HG02981 (cell line): ENCODE results near the gene LMCD1.

Experiments used
- ATAC-seq: cut with Tn5 transposase; IDR thresholded peaks from one replicate; pipeline ENCODE4 v1.9.1; 2021; ENCODE audit warnings: mild to moderate bottlenecking, moderate library complexity; ENCODE audit not compliant: unreplicated experiment

LMCD1 gene

GRCh38 chr3:8608041-8608790 lies 106.6 kb downstream of the LMCD1 start:
- ATAC-seq, result no peak

DNA sequence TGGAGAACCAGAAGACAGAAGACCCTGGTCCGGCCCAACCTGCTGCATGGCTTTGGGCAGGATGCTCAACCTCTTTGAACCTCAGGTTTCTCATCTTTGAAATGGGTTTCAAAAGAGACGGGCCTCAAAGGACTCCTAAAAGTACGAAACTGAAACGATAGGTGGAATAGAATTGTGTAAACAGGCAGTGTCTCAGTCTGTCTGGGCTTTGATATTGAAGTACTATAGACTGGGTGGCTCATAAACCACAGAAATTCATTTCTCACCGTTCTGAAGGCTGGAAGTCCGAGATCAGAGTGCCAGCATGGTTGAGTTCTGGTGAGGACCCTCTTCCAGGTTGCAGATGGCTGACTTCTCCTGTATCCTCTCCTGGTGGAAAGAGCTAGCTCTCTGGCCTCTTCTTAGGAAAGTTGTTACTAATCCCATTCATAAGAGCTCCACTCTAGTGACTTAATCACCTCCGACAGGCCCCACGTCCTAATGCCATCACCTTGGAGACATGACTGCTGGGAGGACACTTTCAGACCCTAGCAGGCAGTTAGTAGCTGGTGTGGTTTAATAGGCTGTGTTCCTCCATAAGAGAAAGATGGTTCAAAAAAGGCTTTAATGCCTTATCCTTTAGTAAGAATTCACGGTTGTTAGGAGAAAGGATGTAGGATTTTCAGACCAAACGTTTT lies 107.3 kb downstream of the LMCD1 start:
- no peak for ATAC-seq

DNA sequence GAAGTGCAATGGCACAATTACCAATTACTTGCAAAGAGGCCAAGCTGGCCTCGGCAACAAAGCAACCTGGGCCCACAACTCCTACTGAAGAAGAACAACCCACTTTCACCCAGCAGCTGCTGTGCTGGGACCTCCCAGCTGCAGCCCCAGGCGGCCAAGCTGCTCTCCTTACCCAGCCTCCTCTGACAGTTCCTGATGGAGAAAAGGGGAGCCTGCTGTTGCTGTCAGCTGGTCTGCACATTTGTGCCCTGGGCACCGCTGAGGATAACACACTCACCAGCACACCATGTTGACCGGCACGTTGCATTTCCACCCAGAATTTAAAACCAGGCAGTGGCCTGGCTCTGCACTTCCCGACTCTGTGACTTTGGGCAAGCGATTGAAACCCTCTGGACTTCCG lies 109.3 kb downstream of the LMCD1 start:
- ATAC-seq, result no peak

- no peak for ATAC-seq
These were observed 116.3 kb downstream of the LMCD1 start for GRCh38 chr3:8617921-8618320.

DNA sequence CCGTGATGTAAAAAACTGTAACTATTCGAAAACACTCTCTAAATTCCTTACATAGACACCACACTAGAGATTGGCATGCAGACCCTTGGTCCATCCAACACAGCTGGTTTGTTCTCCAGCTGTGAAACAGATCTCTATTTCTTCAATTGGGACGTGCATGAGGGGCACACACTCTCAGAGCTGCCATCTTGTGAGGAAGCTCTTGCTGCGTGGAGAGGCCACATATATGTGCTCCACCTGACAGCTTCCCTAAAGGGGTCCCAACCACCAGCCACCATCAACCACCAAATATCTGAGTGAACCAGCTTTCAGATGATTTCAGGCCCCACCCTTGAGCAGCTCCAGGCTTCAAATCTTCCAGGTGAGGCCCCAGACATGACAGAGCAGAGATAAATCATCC lies 117.3 kb downstream of the LMCD1 start:
- ATAC-seq, result no peak

DNA sequence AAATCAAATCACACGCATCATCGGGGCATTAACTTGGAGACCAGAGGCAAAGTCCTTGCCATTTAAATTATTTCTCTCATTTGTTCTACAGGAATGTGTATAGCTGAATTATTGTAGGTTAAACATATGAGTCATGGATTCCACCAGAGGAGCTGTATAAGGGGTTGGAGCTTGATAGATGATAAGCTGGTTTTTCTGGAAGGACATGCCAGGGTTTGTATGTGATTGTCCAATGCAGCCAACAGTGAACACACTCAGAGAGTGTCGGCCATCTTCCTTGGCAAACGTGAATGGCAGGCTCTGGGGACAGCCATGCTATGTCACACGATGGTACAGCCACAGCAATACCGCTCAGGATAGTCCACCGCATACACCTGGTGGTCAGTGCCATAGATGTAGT lies 117.9 kb downstream of the LMCD1 start:
- ATAC-seq, result no peak

DNA sequence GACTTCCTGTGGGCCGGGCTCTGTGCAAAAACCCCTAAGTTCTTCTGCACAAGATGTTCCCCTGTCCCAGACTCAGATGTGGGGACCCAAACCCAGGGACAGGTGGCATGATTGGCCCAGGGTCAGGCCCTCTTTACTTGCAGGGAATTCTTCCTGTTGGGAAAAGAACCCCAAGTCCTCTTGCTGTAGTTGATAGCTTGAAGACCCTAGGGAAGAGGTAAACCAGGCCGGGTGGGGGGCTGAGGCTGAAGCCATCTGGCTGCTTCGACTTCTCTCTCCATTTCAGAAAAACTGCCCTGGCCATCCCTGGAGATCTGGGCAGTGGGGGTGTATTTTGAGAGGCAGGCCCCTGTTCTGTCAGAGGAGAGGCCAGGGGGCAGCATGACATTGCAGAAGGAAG lies 119.5 kb downstream of the LMCD1 start:
- ATAC-seq, result no peak

DNA sequence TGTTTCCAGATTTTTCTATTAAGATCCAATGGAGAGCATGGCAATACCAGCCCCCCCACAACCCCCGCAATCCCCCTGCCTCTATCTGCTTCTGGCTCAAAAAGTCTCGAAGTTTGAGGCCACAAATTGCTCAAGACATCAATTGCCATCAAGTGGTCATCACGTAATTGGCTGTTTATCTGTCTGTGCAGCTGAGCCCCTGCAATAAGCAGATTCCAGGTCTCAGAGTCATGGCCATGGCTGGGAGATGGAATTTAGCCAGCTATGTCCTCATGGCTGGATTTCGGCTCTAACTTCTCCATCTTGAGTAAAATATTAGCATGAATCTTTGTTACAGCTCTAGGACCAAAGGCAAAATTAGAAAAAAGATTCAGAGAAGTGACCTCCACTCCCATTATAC lies 120.2 kb downstream of the LMCD1 start:
- ATAC-seq, result no peak

DNA sequence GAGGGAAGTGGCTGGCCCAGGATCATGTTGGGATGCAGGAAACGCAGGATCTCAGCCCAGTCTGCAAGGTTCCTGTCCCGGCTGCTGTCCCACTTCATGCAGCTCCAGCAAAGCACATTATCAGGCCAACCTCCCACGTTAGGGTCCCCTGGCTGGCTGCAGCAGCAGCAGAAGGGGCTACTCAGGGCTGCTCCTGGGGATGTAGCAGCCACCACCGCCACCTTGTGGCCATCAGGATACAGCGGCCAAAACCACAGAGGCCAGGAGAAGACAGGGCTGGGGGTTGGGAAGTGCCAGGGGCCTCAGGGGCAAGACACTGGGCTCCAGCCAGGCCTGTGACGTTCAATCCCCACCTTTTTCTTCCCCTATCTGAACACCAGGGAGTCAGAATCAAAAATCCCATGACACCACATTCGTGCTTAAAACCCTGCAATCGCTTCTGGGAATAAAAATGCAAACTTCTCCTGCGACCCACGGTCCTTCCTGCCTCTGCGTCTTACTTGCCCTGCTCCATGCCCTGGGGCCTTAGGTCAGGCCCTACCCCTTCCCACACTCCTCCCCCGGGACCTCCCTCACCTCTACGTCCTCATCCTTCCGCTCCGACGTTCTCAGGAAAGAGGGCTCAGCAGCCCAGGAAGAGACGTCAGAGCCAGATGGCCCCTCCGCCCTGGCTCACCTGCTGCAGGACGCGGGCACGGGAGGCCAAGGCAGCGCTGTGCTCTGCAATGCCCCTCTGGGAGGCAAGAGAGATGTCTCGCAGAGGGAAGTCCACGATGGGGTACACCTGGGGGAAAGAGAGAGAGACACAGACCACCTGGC lies 121.5 kb downstream of the LMCD1 start:
- ATAC-seq, result peak; percentile 89

- ATAC-seq, result no peak
These were observed 122.1 kb downstream of the LMCD1 start for GRCh38 chr3:8623741-8624140.
